ENCODE measurements around the gene EFEMP2.

Gene EFEMP2

GRCh38 chr11:65890324-65891218 lies 18.0 kb upstream of the EFEMP2 start, which contains the start of gene CCDC85B:
Gene CCDC85B (plus strand): TSS chr11:65890673. CDS start chr11:65890784, 111 bp downstream.
- peak; percentile 95 for DNase-seq (ENCODE audit: low read depth)
- H3K4me3 ChIP-seq (ENCODE audit: control insufficient read depth, low read depth, low read length): peak within 1 kb of the TSS; percentile 61
- TF ChIP-seq, protein P1, sequence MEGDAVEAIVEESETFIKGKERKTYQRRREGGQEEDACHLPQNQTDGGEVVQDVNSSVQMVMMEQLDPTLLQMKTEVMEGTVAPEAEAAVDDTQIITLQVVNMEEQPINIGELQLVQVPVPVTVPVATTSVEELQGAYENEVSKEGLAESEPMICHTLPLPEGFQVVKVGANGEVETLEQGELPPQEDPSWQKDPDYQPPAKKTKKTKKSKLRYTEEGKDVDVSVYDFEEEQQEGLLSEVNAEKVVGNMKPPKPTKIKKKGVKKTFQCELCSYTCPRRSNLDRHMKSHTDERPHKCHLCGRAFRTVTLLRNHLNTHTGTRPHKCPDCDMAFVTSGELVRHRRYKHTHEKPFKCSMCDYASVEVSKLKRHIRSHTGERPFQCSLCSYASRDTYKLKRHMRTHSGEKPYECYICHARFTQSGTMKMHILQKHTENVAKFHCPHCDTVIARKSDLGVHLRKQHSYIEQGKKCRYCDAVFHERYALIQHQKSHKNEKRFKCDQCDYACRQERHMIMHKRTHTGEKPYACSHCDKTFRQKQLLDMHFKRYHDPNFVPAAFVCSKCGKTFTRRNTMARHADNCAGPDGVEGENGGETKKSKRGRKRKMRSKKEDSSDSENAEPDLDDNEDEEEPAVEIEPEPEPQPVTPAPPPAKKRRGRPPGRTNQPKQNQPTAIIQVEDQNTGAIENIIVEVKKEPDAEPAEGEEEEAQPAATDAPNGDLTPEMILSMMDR (conservative IDR thresholded peaks at IDR 0.05; ENCODE audit: control insufficient read depth, insufficient read depth, low read depth, low read length): no peak

- H3K4me3 ChIP-seq (ENCODE audit: control insufficient read depth, low read depth, low read length): peak within 1 kb of the TSS; percentile 85
- TF ChIP-seq, protein P1 (conservative IDR thresholded peaks at IDR 0.05; ENCODE audit: control insufficient read depth, insufficient read depth, low read depth, low read length): peak; percentile 48
- peak; percentile 95 for DNase-seq (ENCODE audit: low read depth)
Measured at GRCh38 chr11:65888163-65888814, 15.7 kb upstream of the EFEMP2 start, which contains the start of gene FIBP. Gene FIBP (minus strand): TSS chr11:65888471. CDS start chr11:65888418, 53 bp downstream.

- H3K4me3 ChIP-seq (ENCODE audit: control insufficient read depth, low read depth, low read length): peak overlapping the region; percentile 85
- DNase-seq (ENCODE audit: low read depth): peak; percentile 57
- TF ChIP-seq, protein P1 (conservative IDR thresholded peaks at IDR 0.05; ENCODE audit: control insufficient read depth, insufficient read depth, low read depth, low read length): no peak
Measured at GRCh38 chr11:65887723-65888162, 15.1 kb upstream of the EFEMP2 start.

GRCh38 chr11:65886826-65887722 lies 14.5 kb upstream of the EFEMP2 start:
- no peak for DNase-seq (ENCODE audit: low read depth)
- H3K4me3 ChIP-seq (ENCODE audit: control insufficient read depth, low read depth, low read length): peak overlapping the region; percentile 85
- TF ChIP-seq, protein P1 (conservative IDR thresholded peaks at IDR 0.05; ENCODE audit: control insufficient read depth, insufficient read depth, low read depth, low read length): no peak

- no peak overlapping the region for H3K4me3 ChIP-seq (ENCODE audit: control insufficient read depth, low read depth, low read length)
- TF ChIP-seq, protein P1 (conservative IDR thresholded peaks at IDR 0.05; ENCODE audit: control insufficient read depth, insufficient read depth, low read depth, low read length): no peak
- DNase-seq (ENCODE audit: low read depth): no peak
Measured at GRCh38 chr11:65885808-65886536, 13.4 kb upstream of the EFEMP2 start.
